ENCODE data around the gene STOML1.

GRCh38 chr15:73992594-73992898 is 451 bp upstream of the STOML1 start:
- no peak for TF ChIP-seq CTCF (IDR thresholded peaks at IDR 0.05 in 2 of 3, conservative IDR thresholded peaks at IDR 0.05 in 1 of 3; ENCODE audit: borderline replicate concordance in 1 of 3, insufficient read depth in 1 of 3, low read depth in 2 of 3, low read length in 2 of 3)
- no peak for TF ChIP-seq ATF3 (IDR thresholded peaks at IDR 0.05)

All from HCT116 (cell line).